GM21367 (cell line): ENCODE measurements around the gene ZNF532.
"Not testable (repeated sequence)": the region's sequence is repeated elsewhere in the genome, so short reads cannot be mapped to it uniquely, and the experiment has no call there.

Experiments
- ATAC-seq: cut with Tn5 transposase; IDR thresholded peaks from one replicate; pipeline ENCODE4 v1.9.1; 2021; ENCODE audit not compliant: unreplicated experiment

The ZNF532 gene, protein sequence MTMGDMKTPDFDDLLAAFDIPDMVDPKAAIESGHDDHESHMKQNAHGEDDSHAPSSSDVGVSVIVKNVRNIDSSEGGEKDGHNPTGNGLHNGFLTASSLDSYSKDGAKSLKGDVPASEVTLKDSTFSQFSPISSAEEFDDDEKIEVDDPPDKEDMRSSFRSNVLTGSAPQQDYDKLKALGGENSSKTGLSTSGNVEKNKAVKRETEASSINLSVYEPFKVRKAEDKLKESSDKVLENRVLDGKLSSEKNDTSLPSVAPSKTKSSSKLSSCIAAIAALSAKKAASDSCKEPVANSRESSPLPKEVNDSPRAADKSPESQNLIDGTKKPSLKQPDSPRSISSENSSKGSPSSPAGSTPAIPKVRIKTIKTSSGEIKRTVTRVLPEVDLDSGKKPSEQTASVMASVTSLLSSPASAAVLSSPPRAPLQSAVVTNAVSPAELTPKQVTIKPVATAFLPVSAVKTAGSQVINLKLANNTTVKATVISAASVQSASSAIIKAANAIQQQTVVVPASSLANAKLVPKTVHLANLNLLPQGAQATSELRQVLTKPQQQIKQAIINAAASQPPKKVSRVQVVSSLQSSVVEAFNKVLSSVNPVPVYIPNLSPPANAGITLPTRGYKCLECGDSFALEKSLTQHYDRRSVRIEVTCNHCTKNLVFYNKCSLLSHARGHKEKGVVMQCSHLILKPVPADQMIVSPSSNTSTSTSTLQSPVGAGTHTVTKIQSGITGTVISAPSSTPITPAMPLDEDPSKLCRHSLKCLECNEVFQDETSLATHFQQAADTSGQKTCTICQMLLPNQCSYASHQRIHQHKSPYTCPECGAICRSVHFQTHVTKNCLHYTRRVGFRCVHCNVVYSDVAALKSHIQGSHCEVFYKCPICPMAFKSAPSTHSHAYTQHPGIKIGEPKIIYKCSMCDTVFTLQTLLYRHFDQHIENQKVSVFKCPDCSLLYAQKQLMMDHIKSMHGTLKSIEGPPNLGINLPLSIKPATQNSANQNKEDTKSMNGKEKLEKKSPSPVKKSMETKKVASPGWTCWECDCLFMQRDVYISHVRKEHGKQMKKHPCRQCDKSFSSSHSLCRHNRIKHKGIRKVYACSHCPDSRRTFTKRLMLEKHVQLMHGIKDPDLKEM (N-terminal part only)

DNA sequence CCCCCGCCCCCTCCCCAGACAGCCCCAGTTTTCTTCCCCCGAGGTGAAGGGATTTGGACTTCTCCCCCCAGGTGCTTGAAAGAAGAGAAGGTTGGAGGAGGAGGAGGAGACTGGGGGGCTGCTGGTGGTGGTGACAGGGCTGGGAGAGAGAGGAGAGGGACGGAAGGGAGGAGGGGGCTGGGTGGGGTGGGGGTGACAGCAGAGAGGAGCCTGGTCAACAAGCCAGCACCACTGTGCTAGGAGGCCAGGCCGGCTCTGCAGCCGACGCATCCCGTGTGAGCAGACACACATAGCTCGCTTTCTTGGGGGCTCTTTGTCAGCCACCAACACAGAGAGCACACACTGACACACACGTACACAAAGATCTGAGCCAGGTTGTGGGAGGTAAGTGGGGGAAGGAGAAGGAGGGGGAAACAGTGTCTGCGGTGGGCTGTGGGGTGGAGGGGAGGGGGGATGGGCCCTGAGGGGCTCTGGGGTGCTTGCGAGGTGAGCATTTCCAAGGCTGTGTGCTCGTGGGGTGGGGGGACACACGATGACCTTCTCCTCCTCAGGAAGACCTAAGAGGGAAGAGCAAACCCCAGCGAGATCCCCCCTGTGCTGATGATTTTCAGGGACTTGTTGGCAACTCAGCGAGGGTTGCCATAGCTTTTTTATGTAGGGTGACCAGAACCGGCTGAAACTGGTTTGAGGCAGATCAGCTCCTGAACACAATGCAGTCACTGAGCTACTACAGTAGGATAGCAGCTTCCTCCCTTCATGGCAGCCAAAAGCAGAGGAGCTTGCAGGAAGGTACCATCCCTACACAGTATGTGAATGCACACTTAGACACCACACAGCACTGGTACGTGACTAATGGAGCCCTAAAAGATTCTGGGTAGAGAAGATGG is at the start of gene ZNF532:
Gene ZNF532, plus strand, starts transcription at position 732 of the 887 bp plus-strand sequence. CDS start 53,411 bp downstream, outside the sequence.
- ATAC-seq: no peak

DNA sequence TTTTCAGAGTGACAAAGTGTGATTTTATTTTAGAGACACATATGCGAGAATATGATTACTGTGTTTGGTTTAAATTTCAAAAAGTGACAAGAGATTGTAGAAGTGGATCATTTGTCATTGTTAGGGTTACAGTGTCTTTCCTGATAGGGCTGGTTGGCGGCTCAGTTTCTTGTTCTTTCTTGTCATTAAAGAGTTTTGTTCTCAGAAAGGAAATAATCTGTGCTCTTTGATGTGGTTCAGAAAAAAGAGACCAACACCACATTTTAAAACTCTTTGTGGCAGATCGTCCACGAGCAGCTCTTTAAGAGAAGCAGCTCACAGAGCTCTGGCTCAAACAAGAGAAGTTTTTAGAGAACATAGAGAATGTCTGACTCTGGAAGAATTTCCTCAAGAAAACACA is 45.6 kb upstream of the ZNF532 start:
- ATAC-seq: no peak

DNA sequence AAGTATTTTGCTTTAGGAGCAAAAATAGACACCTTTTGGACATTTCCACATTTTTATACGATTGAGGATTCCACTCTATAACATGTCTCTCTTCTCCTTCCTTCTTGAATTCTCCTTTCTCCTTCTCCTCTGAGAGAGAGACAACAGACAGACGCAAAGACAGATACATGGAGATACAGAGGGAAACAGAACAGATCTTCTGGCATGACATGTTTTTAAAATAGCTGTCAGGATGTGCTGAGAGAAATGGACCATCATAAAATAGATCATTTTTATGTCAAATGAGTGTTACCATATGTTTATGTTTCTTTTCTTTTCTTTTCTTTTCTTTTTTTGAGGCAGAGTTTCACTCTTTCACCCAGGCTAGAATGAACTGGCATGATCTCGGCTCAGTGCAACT is 44.4 kb upstream of the ZNF532 start:
- ATAC-seq: no peak

DNA sequence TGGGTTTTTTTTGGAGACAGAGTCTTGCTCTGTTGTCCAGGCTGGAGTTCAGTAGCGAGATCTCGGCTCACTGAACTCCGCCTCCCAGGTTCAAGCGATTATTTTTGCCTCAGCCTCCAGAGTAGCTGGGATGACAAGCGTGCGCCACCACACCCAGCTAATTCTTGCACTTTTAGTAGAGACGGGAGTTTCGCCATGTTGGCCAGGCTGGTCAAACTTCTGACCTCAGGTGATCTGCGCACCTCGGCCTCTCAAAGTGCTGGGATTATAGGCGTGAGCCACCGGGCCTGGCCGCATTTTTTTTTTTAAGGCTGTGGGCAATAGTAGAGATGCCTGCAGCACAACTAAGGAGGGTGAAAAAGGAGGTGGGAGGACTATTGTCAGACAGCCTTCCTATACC is 41.7 kb upstream of the ZNF532 start:
- no peak for ATAC-seq

DNA sequence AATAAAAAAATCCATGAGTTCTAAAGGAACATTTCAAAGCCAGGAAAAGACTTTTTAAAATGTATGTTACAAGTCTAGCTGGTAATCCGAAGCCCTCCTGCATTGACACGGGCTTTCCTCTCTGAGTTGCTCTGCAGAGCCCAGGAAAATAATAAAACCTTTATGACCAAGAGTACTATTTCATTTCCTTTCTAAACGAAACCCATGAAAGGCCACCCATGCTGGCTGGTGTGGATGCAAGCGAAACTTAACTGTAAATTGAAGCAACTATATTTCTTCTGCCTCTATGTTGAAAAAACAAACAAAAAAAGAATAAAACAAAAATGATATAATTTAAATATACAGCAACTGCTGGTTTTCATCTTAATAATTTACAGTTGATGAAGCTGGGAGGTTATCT is 41.3 kb upstream of the ZNF532 start:
- no peak for ATAC-seq

DNA sequence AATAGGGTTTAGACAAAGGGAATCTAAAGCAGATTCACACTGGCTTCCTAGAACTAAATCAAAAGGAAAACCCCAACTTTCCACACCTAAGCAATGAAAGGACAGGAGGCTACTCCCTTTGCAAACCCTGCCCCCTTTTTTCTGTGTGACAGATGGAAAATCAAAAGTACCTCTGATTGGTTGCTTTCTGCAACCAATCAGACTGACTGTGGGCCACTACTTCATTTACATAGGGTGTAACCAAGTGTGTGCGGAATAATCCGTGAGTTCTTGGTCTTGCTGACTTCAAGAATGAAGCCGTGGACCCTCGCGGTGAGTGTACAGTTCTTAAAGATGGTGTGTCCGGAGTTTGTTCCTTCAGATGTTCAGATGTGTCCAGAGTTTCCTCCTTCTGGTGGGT is 37.8 kb upstream of the ZNF532 start:
- not testable (repeated sequence) for ATAC-seq

DNA sequence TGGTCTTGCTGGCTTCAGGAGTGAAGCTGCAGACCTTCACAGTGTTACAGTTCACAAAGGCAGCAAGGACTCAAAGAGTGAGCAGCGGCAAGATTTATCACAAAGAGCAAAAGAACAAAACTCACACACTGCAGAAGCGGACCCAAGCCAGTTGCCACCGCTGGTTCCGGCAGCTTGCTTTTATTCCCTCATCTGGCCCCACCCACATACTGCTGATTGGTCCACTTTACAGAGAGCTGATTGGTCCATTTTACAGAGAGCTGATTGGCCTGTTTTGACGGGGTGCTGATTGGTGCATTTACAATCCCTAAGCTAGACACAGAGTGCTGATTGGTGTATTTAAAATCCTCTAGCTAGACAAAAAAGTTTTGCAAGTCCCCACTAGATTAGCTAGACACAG is 37.2 kb upstream of the ZNF532 start:
- no peak for ATAC-seq

DNA sequence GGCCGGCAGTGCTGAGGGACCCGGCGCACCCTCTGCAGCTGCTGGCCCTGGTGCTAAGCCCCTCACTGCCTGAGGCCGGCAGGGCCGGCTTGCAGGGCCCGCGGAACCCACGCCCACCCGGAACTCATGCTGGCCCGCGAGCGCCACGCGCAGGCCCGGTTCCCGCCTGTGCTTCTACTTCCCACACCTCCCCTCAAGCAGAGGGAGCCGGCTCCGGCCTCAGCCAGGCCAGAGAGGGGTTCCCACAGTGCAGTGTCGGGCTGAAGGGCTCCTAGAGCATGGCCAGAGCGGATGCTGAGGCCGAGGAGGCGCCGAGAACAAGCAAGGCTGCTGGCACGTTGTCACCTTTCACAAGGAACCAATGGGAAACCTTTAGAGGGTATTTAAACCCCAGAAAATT is 36.8 kb upstream of the ZNF532 start:
- ATAC-seq: no peak

DNA sequence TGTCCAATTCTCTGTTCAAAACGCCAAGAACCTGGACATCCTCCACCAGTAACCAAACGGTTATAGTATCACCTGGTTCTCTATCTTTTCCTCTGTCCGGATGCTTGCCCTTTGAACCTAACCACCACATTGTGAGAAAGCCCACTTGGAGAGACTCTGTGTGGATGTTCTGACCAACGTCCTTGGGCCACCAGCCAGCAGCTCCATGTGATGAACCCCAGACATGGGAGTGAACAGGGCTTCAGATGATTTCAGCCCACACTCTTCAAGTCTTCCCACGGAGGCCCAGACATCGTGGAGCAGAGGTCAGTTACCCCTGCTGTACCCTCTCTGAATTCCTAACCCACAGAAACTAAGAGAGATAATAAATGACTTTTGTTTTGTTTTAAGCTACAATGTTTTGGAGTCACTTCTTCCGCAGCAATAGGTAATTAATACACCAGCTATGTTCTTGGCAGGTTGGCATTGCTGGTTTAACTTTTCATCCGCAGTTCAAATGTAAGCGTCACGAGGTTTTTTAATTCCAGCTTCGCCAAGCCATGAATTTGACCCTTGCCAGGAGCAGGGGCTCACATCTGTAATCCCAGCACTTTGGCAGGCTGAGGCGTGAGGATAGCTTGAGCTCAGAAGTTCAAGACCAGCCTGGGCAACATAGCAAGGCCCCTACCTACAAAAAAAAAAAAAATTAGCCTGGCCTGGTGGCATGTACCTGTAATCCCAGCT is 36.1 kb upstream of the ZNF532 start:
- no peak for ATAC-seq

DNA sequence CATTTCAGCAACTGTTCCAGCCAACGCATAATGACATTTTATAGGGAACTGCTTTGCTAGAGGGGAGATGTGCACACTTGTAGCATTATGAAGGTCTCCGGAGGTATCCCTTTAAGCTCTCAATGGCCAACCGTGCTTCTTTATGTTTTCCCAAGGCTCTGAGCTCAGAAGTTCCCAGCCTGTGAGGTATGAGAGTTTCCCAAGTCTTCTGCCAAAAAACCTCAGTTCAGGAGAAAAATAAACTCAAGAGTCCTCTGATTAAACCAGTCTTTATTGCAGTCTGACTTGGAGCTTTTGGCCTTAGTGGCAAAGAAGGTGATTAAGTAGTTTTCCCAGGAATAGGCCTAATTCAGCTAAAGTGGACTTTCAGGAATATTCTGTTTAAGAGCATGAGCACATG is 35.4 kb upstream of the ZNF532 start:
- no peak for ATAC-seq

DNA sequence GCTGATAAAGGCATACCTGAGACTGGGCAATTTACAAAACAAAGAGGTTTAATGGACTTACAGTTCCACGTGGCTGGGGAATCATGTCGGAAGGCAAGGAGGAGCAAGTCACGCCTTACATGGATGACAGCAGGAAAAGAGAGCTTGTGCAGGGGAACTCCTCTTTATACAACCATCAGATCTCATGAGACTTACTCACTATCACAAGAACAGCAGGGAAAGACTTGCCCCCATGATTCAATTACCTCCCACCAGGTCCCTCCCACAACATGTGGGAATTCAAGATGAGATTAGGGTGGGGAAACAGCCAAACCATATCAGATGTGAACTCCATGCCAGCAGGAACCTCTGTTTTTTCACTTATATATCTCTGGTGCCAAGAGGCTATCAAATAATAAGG is 34.8 kb upstream of the ZNF532 start:
- not testable (repeated sequence) for ATAC-seq

DNA sequence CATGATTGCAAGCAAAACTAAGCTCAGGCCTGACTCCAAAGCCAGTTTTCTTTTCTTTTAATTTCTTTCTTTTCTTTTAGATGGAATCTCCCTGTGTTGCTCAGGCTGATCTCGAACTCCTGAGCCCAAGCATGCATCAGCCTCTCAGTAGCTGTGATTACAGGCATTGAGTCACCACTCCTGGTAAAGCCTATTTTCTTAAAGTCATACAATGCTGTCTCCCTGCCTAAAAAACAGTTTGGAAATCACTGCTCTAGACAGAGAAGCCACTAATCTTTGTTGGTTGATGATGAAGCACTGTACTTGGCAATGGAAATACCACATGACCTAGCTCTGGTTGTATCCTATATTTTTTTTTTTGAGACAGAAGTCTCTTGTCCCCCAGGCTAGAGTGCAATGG is 33.1 kb upstream of the ZNF532 start:
- ATAC-seq: no peak

DNA sequence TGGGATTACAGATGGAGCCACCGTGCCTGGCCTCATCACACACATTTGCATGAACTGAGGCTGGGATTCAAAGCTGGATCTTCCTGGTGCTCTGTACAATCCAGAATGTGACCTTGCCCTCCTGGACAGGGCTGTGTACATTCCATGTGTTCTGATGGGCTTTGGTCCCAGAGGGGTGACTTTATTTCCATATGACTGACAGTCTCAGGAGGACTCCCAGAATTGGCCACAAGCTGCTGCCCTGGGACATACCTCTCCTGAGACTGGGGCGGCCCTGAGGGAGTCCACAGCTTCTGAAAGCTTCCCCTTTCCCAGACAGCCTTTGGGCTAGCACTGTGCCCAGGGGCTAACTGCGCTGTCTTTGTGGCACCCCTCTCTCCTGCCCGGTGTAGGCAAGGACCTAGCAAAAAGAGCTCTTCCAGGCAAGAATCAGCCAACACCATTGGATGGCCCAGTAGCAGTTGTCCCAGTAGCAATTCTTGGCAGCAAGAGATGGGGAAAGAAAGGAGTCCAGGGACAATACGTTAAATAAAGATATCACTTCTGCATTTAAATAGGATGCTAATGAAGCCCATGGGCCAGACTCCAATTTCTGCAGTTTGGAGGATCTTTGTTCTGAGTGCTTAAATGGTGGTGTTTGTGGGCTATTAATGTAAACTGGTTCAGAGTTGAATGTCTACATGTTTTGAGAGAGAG is 26.4 kb upstream of the ZNF532 start:
- no peak for ATAC-seq

DNA sequence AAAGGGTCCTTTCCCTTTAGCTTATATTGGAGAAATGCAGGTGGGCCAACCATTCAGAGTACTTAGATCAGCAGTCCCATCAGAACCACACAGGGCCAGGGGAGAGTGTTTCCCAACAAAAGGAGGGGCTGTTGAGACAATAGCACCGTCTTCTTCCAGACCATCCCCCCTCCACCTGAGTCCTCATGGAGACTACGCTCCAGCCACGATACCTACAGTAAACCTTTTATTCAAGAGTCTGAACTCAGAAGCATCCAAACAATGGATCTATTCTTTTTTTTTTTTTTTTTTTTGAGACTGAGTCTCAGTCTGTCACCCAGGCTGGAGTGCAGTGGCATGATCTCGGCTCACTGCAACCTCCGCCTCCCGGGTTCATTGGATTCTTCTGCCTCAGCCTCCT is 25.7 kb upstream of the ZNF532 start:
- ATAC-seq: no peak

DNA sequence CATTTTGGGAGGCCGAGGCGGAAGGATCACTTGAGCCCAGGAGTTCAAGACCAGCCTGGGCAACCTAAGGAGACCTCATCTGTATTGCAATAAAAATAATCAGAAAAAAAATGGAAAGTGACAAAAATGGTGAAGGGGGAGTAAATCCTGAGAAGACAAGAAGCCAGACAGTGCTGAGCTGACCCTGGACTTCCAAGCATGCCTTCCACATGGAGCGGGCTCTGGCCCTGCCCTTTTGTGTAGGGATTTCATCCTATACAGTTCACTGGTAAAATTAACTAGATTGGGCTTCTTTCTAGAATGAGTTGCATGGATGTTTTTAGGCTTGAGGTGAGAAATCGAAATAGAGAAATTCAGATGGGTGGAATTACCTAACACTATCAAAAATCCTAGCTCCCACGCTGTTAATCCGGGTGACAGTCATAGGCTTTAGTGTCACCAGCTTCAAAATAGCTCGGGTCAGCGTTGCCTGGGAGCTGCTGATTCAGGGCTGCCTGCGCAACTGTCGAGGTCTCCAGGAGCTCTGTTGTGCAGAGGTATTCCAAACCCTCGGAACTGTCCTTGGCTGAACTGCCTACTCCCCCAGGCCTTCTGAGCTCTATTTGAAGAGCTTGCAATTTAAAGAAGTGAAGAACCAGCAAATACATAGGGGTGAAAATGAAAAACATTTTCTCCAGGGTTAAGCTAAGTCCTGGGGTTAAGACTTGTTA is 21.5 kb upstream of the ZNF532 start:
- no peak for ATAC-seq

DNA sequence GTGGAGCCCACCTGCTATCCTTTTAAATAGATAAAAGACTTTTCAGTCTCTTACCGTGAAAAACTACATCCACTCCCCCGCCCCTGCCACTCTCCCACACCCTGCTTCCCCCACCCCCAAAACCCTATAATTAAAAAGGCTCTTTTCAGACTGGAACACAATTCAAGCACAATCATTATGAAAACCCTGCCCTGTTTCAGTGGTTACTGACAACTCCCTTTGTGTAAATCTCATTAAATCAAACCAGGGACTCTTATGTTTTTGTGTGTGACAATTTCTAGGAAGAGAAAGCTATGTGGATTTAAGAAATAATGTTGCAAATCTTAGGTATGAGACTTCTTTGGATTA is 21.0 kb upstream of the ZNF532 start:
- no peak for ATAC-seq

DNA sequence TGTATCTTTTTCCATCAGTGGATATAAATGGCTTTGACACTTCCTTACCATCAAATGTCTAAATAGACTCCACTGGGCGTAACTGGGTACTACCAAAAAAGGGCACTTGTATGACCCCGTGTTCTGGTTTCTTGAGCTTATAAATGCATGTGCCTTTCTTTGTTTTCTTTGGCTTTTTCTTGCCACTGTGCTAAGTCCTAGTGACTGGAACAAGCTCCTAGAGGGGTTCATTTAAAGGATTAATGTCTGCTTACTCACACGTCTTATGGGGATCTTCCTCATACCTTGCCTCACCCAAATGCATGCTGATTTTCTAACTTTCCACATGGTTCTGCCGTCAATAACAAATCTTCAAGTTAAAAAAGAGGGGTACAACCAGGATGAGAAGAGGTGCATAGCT is 19.8 kb upstream of the ZNF532 start:
- ATAC-seq: no peak

DNA sequence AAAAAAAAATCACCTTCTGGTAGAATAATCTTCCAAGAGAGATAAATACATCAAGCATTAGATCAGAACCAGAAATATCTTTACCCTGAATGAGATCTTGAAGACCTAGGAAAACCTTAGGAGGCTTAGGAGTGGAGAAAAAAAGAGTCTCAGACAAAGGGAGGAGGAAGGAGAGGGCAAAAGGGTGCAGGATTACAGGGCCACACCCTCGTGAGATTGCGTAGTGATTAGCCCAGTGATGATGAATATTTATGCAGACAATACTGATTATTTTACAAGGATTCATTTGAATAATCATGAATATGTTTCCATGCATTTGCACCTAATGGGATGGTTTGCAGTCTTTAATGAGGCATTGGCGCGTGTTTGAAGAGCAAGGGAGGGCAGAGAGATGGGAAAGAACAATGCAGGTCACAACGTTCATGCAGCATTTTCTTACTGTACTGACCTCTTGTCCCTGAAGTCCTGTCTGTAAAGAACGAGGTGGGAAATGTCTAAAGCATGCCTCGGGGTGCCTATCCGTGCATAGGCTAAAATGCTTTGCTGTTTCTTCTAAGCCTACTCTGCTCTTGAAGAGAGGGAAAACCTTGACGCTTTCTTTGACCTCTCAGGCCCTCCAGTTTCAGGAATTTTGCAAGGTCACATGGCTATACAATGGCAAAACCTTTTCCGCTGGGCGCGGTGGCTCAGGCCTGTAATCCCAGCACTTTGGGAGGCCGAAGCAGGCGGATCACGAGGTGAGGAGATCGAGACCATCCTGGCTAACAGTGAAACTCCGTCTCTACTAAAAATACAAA is 18.6 kb upstream of the ZNF532 start:
- ATAC-seq: no peak
